Transverse colon (tissue), 4 donors: ENCODE measurements around the gene MGLL. TPM values are rescaled to one million over a fixed set of nuclear protein-coding genes. Genes with fewer than 3 reads are reported as not detected.

Source experiments
- DNase-seq: peaks from one replicate; pipeline ENCODE4 v3.0.0-alpha.2; 2019
- H3K27ac ChIP-seq, 4 donors: fragments of 200-600 bp; sonication (generic); 2 replicates each; pipeline ENCODE4 v1.5.1; 2016 to 2018; ENCODE audit warnings: inconsistent platforms in 4 of 4
- H3K27me3 ChIP-seq: fragments of 200-600 bp; sonication (generic); 2 replicates; pipeline ENCODE4 v1.5.1; 2017; ENCODE audit warnings: inconsistent platforms
- H3K36me3 ChIP-seq, 4 donors: fragments of 200-600 bp; sonication (generic); 2 replicates each; pipeline ENCODE4 v1.5.1; 2017 to 2019; ENCODE audit warnings: inconsistent platforms in 4 of 4
- H3K4me1 ChIP-seq, 4 donors: fragments of 200-600 bp; sonication (generic); 2 replicates each; pipeline ENCODE4 v1.5.1; 2017 to 2020; ENCODE audit warnings: inconsistent platforms in 4 of 4
- H3K4me3 ChIP-seq, 4 donors: fragments of 200-600 bp; sonication (generic); 1 replicate in 1 of 4; 2 replicates in 3 of 4; pipeline versions ENCODE4 v1.5.1 to v1.6.1; 2017 to 2019; ENCODE audit warnings: inconsistent platforms in 4 of 4
- H3K9me3 ChIP-seq, 2 donors: fragments of 200-600 bp; sonication (generic); 2 replicates each; pipeline ENCODE4 v1.5.1; 2017 to 2019; ENCODE audit warnings: inconsistent platforms in 2 of 2
- CTCF ChIP-seq, 5 experiments: fragments of 200-600 bp in 3 of 5; fragments of 450-650 bp in 2 of 5; sonication (generic) in 3 of 5; IDR thresholded peaks; 1 replicate in 2 of 5; 2 replicates in 3 of 5; pipeline ENCODE4 v1.5.1; 2016 to 2017; ENCODE audit warnings: antibody characterized with exemption in 5 of 5, inconsistent platforms in 3 of 5, mild to moderate bottlenecking in 2 of 5, moderate library complexity in 1 of 5
- EP300 ChIP-seq: sonication (generic); formaldehyde crosslinking; IDR thresholded peaks from one replicate; pipeline ENCODE4 v1.6.1; 2017; ENCODE audit warnings: antibody characterized with exemption, low read depth
- POLR2A ChIP-seq: fragments of 450-650 bp; IDR thresholded peaks from one replicate; pipeline ENCODE4 v1.6.1; 2016; ENCODE audit warnings: antibody characterized with exemption, mild to moderate bottlenecking, moderate library complexity
- POLR2AphosphoS5 ChIP-seq, 3 donors: sonication (generic); formaldehyde crosslinking; IDR thresholded peaks; one replicate each; pipeline ENCODE4 v1.6.1; 2016; ENCODE audit warnings: antibody characterized with exemption in 3 of 3
- WGBS, 2 donors: methylation state at CpG; one replicate each; pipeline ENCODE4 v1.1.5; 2018; ENCODE audit warnings: low coverage in 1 of 2; 5-methylcytosine and 5-hydroxymethylcytosine counted together
- in situ Hi-C, 4 donors: fragments of 200-750 bp; cut with MboI; loops; one replicate each; pipeline versions ENCODE4 v1.15.0 to v1.15.1; 2017; ENCODE audit warnings: low sequenced_read_pairs in 3 of 4, low pct_ligation_motif_present in 1 of 4, low pct_unique_long_range_greater_than_20kb in 1 of 4
- intact Hi-C: fragments of 100-400 bp; cut with DNase I; formaldehyde crosslinking; loops from one replicate; pipeline ENCODE4 v1.15.1; 2023; ENCODE audit warnings: low total_unique reads
- total RNA-seq, 4 donors: library from RNA; depleted of rRNA; stranded (reverse); fragments of >200 nt; gene quantifications; one replicate each; pipeline ENCODE4 v1.1.0, GENCODE V29; 2016

Gene MGLL
- total RNA-seq, 4 donors from 2014 or later, result 150 to 329 (median 294) TPM

GRCh38 chr3:127776347-127776746 lies 46.0 kb downstream of the MGLL start:
- Histone ChIP-seq H3K4me1 (peaks cover 13 to 47% (median 25%) of the 10 kb centered on the region in 4 donors), H3K36me3 (no peaks in the 10 kb centered on the region), H3K4me3 (no peak overlapping the region), H3K27ac (peak overlapping the region; percentile 71 to 78 (median 76)), H3K9me3 (peaks cover 0 to 5% of the 10 kb centered on the region in 2 donors), H3K27me3 (no peaks in the 10 kb centered on the region)
- intact Hi-C loops (no loop called here), in situ Hi-C loops (no loop called here)
- TF ChIP-seq POLR2AphosphoS5 (IDR thresholded peaks at IDR 0.05) (no peak), EP300 (no peak)
- WGBS, 2 donors, result 87 to 96% methylated on average over 3 to 10 of the region's 10 CpGs
- no peak for DNase-seq

- in situ Hi-C loops, result no loop called here
- intact Hi-C loops, result no loop called here
- Histone ChIP-seq H3K27ac (peak overlapping the region; percentile 71 to 78 (median 76)), H3K27me3 (no peaks in the 10 kb centered on the region), H3K9me3 (peaks cover 0 to 5% of the 10 kb centered on the region in 2 donors), H3K36me3 (no peaks in the 10 kb centered on the region), H3K4me3 (no peak overlapping the region), H3K4me1 (peaks cover 13 to 52% (median 22%) of the 10 kb centered on the region in 4 donors)
- TF ChIP-seq CTCF (IDR thresholded peaks at IDR 0.05) (no peak), POLR2AphosphoS5 (IDR thresholded peaks at IDR 0.05) (no peak), EP300 (no peak), POLR2A (no peak)
- DNase-seq, result no peak
- 59 to 68% methylated on average over 5 to 17 of the region's 17 CpGs for WGBS, 2 donors
These were observed 46.8 kb downstream of the MGLL start for GRCh38 chr3:127775398-127776109.

- in situ Hi-C loops, result no loop called here
- H3K9me3 ChIP-seq, result peaks cover 0 to 5% of the 10 kb centered on the region in 2 donors
- intact Hi-C loops, result no loop called here
- peak overlapping the region in 3 of 4 donors; percentile 71 to 77 (median 74) for H3K27ac ChIP-seq
- peaks cover 11 to 50% (median 20%) of the 10 kb centered on the region in 4 donors for H3K4me1 ChIP-seq
- no peak for DNase-seq
- H3K36me3 ChIP-seq, result no peaks in the 10 kb centered on the region
- 80 to 92% methylated on average over 4 to 6 of the region's 6 CpGs for WGBS, 2 donors
- TF ChIP-seq CTCF (IDR thresholded peaks at IDR 0.05) (no peak), POLR2A (no peak)
- H3K4me3 ChIP-seq, result no peak overlapping the region
- H3K27me3 ChIP-seq, result no peaks in the 10 kb centered on the region
These were observed 47.7 kb downstream of the MGLL start for GRCh38 chr3:127774647-127775046.

GRCh38 chr3:127773752-127774395 lies 48.4 kb downstream of the MGLL start:
- H3K27me3 ChIP-seq, result no peaks in the 10 kb centered on the region
- H3K4me1 ChIP-seq, result peaks cover 11 to 44% (median 21%) of the 10 kb centered on the region in 4 donors
- H3K27ac ChIP-seq, result no peak overlapping the region
- no peaks in the 10 kb centered on the region for H3K36me3 ChIP-seq
- H3K9me3 ChIP-seq, result peaks cover 0 to 5% of the 10 kb centered on the region in 2 donors
- intact Hi-C loops, result no loop called here
- in situ Hi-C loops, result no loop called here
- 81 to 89% methylated on average over 3 to 8 of the region's 8 CpGs for WGBS, 2 donors
- TF ChIP-seq POLR2A (no peak), EP300 (no peak), POLR2AphosphoS5 (IDR thresholded peaks at IDR 0.05) (no peak), CTCF (IDR thresholded peaks at IDR 0.05) (no peak)
- DNase-seq, result no peak
- no peak overlapping the region for H3K4me3 ChIP-seq
